Measurements from ENCODE around the gene DFFB. TPM values are rescaled to one million over a fixed set of nuclear protein-coding genes. Genes with fewer than 3 reads are reported as not detected.

DFFB gene
- total and polyA plus RNA-seq, 2 of the 4 experiments (the other 2 are of a cell fraction): 6.5 to 7.3 TPM

- TF ChIP-seq CEBPB (IDR thresholded peaks at IDR 0.05; ENCODE audit: low read depth, low read length): no peak
- no peak for TF ChIP-seq MXI1 (IDR thresholded peaks at IDR 0.05; ENCODE audit: borderline replicate concordance, low read depth, low read length)
- TF ChIP-seq SMC3 (IDR thresholded peaks at IDR 0.05; ENCODE audit: low read depth, low read length): no peak
- TF ChIP-seq, protein P1, sequence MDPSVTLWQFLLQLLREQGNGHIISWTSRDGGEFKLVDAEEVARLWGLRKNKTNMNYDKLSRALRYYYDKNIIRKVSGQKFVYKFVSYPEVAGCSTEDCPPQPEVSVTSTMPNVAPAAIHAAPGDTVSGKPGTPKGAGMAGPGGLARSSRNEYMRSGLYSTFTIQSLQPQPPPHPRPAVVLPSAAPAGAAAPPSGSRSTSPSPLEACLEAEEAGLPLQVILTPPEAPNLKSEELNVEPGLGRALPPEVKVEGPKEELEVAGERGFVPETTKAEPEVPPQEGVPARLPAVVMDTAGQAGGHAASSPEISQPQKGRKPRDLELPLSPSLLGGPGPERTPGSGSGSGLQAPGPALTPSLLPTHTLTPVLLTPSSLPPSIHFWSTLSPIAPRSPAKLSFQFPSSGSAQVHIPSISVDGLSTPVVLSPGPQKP (IDR thresholded peaks at IDR 0.05; ENCODE audit: borderline replicate concordance, low read depth, low read length): no peak
- no peak for TF ChIP-seq BHLHE40 (IDR thresholded peaks at IDR 0.05; ENCODE audit: low read depth, low read length)
- TF ChIP-seq USF2 (IDR thresholded peaks at IDR 0.05; ENCODE audit: low read depth, low read length): no peak
- intact Hi-C loops (cut with micrococcal nuclease): no loop called here
- H3K36me3 ChIP-seq (ENCODE audit: control insufficient read depth, insufficient read depth, low read length): peaks cover 39% of the 10 kb centered on the region
Observed at GRCh38 chr1:3847081-3847480, 10.2 kb upstream of the DFFB start.

More at GRCh38 chr1:3847081-3847480, 10.2 kb upstream of the DFFB start:
- H3K4ac ChIP-seq (ENCODE audit: low read depth, low read length): no peak overlapping the region
- no peak overlapping the region for H3K14ac ChIP-seq (replicated peaks; ENCODE audit: low read depth, low read length)
- H3K56ac ChIP-seq (ENCODE audit: extremely low read depth, insufficient read depth, low read length): no peak overlapping the region
- no peak overlapping the region for H2AK9ac ChIP-seq (replicated peaks; ENCODE audit: low read depth, low read length, poor library complexity)
- no peak overlapping the region for H2BK5ac ChIP-seq (ENCODE audit: low read depth, low read length, poor library complexity, severe bottlenecking)
- H3K9ac ChIP-seq (ENCODE audit: low read depth, low read length): no peak overlapping the region
- ChIA-PET CTCF (no interaction called here), POLR2A (ENCODE audit: unreplicated experiment) (no interaction called here)
- no peak overlapping the region for H4K8ac ChIP-seq (ENCODE audit: low read depth in 2 of 2, low read length in 2 of 2)
- H3K23ac ChIP-seq (ENCODE audit: low read depth, low read length): no peak overlapping the region
- no peaks in the 10 kb centered on the region for H4K20me1 ChIP-seq (ENCODE audit: insufficient read depth, low read length)
- no peak overlapping the region for H2AFZ ChIP-seq (replicated peaks; ENCODE audit: low read length, poor library complexity)
- no peak overlapping the region for H2BK20ac ChIP-seq (ENCODE audit: low read depth, low read length)
- H2BK120ac ChIP-seq (ENCODE audit: low read depth, low read length): no peak overlapping the region
- no peaks in the 10 kb centered on the region for H3K9me1 ChIP-seq (ENCODE audit: insufficient read depth, low read length)
- H3K4me1 ChIP-seq (ENCODE audit: control insufficient read depth, insufficient read depth, low read length): no peaks in the 10 kb centered on the region
- H3K27ac ChIP-seq (ENCODE audit: insufficient read depth, low read length): no peak overlapping the region
- no peak overlapping the region for H4K91ac ChIP-seq (ENCODE audit: insufficient read depth, low read depth, low read length)
- no peaks in the 10 kb centered on the region; a peak in 1 of 4 replicates for H3K79me1 ChIP-seq (ENCODE audit: low read depth in 1 of 2, low read length in 2 of 2)
- no peaks in the 10 kb centered on the region for H3K9me3 ChIP-seq (ENCODE audit: control insufficient read depth, insufficient read depth, low read length)
- no peak overlapping the region for H2BK15ac ChIP-seq (ENCODE audit: low read depth, low read length)
- H3K4me3 ChIP-seq (ENCODE audit: insufficient read depth, low read depth, low read length): no peak overlapping the region
- no TSS peak for BruUV-seq (replicated peaks)
- DNase-seq: no peak
- H3K18ac ChIP-seq (ENCODE audit: low read depth, low read length): no peak overlapping the region
- no peak overlapping the region for H2AK5ac ChIP-seq (ENCODE audit: low read depth, low read length)
- WGBS, 2 experiments (ENCODE audit: extremely low coverage in 2 of 2, insufficient read length in 1 of 2): 86% methylated on average over 2 of the region's 6 CpGs; no CpG with 5 or more reads in 1 of the 2 experiments
- no peaks in the 10 kb centered on the region for H3K27me3 ChIP-seq (ENCODE audit: control insufficient read depth, insufficient read depth, low read length)
- H4K5ac ChIP-seq (ENCODE audit: low read depth, low read length): no peak overlapping the region
- dilution Hi-C loops (cut with HindIII; ENCODE audit: low sequenced_read_pairs, unreplicated experiment): no loop called here
- H3K4me2 ChIP-seq (ENCODE audit: low read depth, low read length): no peak overlapping the region
- in situ Hi-C loops (cut with MboI; ENCODE audit: low sequenced_read_pairs): no loop called here
- no peak for ATAC-seq (ENCODE audit: low read depth)
